ENCODE measurements around the gene ITGA4. TPM values are rescaled to one million over a fixed set of nuclear protein-coding genes. Genes with fewer than 3 reads are reported as not detected.
A peak's percentile ranks its signal among the peaks of the same experiment; 100 is the strongest.

Gene ITGA4
- total and polyA plus RNA-seq, 8 donors: 19.9 to 26.5 (median 24.4) TPM

- Histone ChIP-seq H3K36me3 (no peaks in the 10 kb centered on the region), H3K27ac (no peak overlapping the region), H3K4me1 (peaks cover under 1 to 57% of the 10 kb centered on the region in 2 donors), H3K9me3 (no peaks in the 10 kb centered on the region), H3K4me3 (no peak overlapping the region), H3K27me3 (peaks cover 0 to 17% of the 10 kb centered on the region in 2 donors)
- TF ChIP-seq, protein P1, sequence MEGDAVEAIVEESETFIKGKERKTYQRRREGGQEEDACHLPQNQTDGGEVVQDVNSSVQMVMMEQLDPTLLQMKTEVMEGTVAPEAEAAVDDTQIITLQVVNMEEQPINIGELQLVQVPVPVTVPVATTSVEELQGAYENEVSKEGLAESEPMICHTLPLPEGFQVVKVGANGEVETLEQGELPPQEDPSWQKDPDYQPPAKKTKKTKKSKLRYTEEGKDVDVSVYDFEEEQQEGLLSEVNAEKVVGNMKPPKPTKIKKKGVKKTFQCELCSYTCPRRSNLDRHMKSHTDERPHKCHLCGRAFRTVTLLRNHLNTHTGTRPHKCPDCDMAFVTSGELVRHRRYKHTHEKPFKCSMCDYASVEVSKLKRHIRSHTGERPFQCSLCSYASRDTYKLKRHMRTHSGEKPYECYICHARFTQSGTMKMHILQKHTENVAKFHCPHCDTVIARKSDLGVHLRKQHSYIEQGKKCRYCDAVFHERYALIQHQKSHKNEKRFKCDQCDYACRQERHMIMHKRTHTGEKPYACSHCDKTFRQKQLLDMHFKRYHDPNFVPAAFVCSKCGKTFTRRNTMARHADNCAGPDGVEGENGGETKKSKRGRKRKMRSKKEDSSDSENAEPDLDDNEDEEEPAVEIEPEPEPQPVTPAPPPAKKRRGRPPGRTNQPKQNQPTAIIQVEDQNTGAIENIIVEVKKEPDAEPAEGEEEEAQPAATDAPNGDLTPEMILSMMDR (IDR thresholded peaks at IDR 0.05): no peak
- intact Hi-C loops (cut with DNase I): no loop called here
- ATAC-seq: no peak
- DNase-seq: no peak
Observed at GRCh38 chr2:181462033-181462432, 4.8 kb downstream of the ITGA4 start.

GRCh38 chr2:181463588-181463987, 6.4 kb downstream of the ITGA4 start:
- no peak for ATAC-seq
- Histone ChIP-seq H3K36me3 (no peaks in the 10 kb centered on the region), H3K4me1 (peaks cover 0 to 45% of the 10 kb centered on the region in 2 donors), H3K9me3 (no peaks in the 10 kb centered on the region), H3K27ac (no peak overlapping the region), H3K27me3 (peaks cover 0 to 2% of the 10 kb centered on the region in 2 donors), H3K4me3 (no peak overlapping the region)
- DNase-seq: no peak
- intact Hi-C loops (cut with DNase I): no loop called here
- TF ChIP-seq, protein P1 (IDR thresholded peaks at IDR 0.05): no peak

GRCh38 chr2:181464966-181465365, 7.8 kb downstream of the ITGA4 start:
- H3K4me3 ChIP-seq: no peak overlapping the region
- ATAC-seq (no peak), DNase-seq (no peak)
- H3K4me1 ChIP-seq: peaks cover 0 to 31% of the 10 kb centered on the region in 2 donors
- no peaks in the 10 kb centered on the region for H3K36me3 ChIP-seq
- intact Hi-C loops (cut with DNase I): no loop called here
- no peak overlapping the region for H3K27ac ChIP-seq
- no peaks in the 10 kb centered on the region for H3K27me3 ChIP-seq
- H3K9me3 ChIP-seq: no peaks in the 10 kb centered on the region
- TF ChIP-seq, protein P1 (IDR thresholded peaks at IDR 0.05): no peak

DNA sequence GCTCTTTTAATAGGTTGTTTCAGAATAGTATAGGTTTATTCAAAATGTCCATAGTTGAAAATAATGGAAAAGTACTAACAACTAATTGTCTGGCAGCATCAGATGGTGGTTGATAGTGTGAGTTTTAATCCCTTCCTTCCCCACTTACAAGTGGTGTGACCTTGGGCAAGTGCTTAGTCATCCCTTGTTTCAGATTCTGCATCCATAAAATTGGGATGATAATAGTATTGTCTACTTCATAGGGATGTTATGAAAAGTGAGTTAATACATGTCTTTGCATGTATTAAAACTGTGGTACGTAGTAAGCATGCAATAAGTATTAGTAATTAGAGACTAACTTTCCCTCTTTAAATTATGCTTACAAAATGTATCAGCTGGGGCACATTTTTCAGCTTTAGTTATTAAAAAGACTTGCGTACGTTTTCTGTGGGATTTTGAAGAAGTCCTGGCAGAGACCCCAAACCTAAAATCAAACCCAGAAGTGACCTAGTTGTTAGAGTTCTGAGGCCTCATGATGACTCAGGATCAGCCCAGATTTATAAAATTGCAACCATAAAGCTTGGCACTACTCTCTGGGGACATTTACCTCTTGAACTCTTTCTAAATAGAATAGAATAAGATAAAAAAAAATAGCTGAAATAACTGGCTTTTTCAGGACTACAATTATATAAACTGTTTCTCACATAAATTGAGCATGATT, 8.6 kb downstream of the ITGA4 start:
- H3K4me3 ChIP-seq: no peak overlapping the region
- H3K27ac ChIP-seq: no peak overlapping the region
- H3K9me3 ChIP-seq: no peaks in the 10 kb centered on the region
- ATAC-seq (no peak), DNase-seq (no peak)
- no peaks in the 10 kb centered on the region for H3K36me3 ChIP-seq
- no peaks in the 10 kb centered on the region for H3K27me3 ChIP-seq
- TF ChIP-seq, protein P1 (IDR thresholded peaks at IDR 0.05): no peak
- peaks cover 0 to 28% of the 10 kb centered on the region in 2 donors for H3K4me1 ChIP-seq
- intact Hi-C loops (cut with DNase I): no loop called here

GRCh38 chr2:181466661-181467576, 9.7 kb downstream of the ITGA4 start:
- ATAC-seq (peak; percentile 52), DNase-seq (peak; percentile 23 to 68 (median 52))
- Histone ChIP-seq H3K4me3 (no peak overlapping the region), H3K36me3 (no peaks in the 10 kb centered on the region), H3K27ac (no peak overlapping the region), H3K4me1 (peaks cover 0 to 21% of the 10 kb centered on the region in 2 donors), H3K9me3 (no peaks in the 10 kb centered on the region), H3K27me3 (no peaks in the 10 kb centered on the region)
- TF ChIP-seq, protein P1 (IDR thresholded peaks at IDR 0.05): peak; percentile 77 to 90
- intact Hi-C loops (cut with DNase I): no loop called here
